OCI-LY1 (cell line): ENCODE data around the gene ZNF613.
A peak's percentile ranks its signal among the peaks of the same experiment; 100 is the strongest.

ENCODE experiments used
- H2AFZ ChIP-seq: fragments of 200-600 bp; sonication (generic), shearing (Covaris generic); 2 replicates; pipeline ENCODE4 v1.6.0; 2014; ENCODE audit warnings: antibody characterized with exemption, mild to moderate bottlenecking, low read length
- H3F3A ChIP-seq: fragments of 200-600 bp; sonication (generic), shearing (Covaris generic); 2 replicates; pipeline ENCODE4 v1.6.0; 2014; ENCODE audit warnings: mild to moderate bottlenecking, antibody characterized with exemption, low read length, moderate library complexity; ENCODE audit not compliant: insufficient read depth
- H3K27ac ChIP-seq: fragments of 200-600 bp; sonication (generic); 2 replicates; pipeline ENCODE4 v1.5.1; 2014; ENCODE audit warnings: low read length, mixed run types, mild to moderate bottlenecking, low read depth; ENCODE audit not compliant: poor library complexity, severe bottlenecking
- H3K27me3 ChIP-seq: fragments of 200-600 bp; sonication (generic); 2 replicates; pipeline ENCODE4 v1.6.0; 2014; ENCODE audit warnings: antibody characterized with exemption, mild to moderate bottlenecking, low read length, moderate library complexity; ENCODE audit not compliant: insufficient read depth
- H3K36me3 ChIP-seq: fragments of 200-600 bp; sonication (generic); 2 replicates; pipeline ENCODE4 v1.6.1; 2014; ENCODE audit warnings: mild to moderate bottlenecking, antibody characterized with exemption, low read length, moderate library complexity, mixed read lengths; ENCODE audit not compliant: insufficient read depth
- H3K4me1 ChIP-seq: fragments of 200-600 bp; sonication (generic); 2 replicates; pipeline ENCODE4 v1.5.1; 2014; ENCODE audit warnings: mild to moderate bottlenecking, low read length, moderate library complexity; ENCODE audit not compliant: insufficient read depth, severe bottlenecking
- H3K4me2 ChIP-seq: fragments of 200-600 bp; sonication (generic), shearing (Covaris generic); 2 replicates; pipeline ENCODE4 v1.6.1; 2014; ENCODE audit warnings: low read length
- H3K4me3 ChIP-seq: fragments of 200-600 bp; sonication (generic); 2 replicates; pipeline ENCODE4 v1.5.1; 2014; ENCODE audit warnings: low read length, low read depth, mild to moderate bottlenecking, mixed read lengths; ENCODE audit not compliant: poor library complexity, severe bottlenecking
- H3K79me2 ChIP-seq: fragments of 200-600 bp; shearing (Covaris generic); 2 replicates; pipeline ENCODE4 v1.6.1; 2016; ENCODE audit warnings: mixed run types, low read length, mixed read lengths; ENCODE audit not compliant: insufficient read depth
- H3K9ac ChIP-seq: fragments of 200-600 bp; sonication (generic), shearing (Covaris generic); 2 replicates; pipeline ENCODE4 v1.6.1; 2014; ENCODE audit warnings: mild to moderate bottlenecking, low read length, mixed read lengths
- H3K9me2 ChIP-seq: fragments of 200-600 bp; sonication (generic), shearing (Covaris generic); 2 replicates; pipeline ENCODE4 v1.6.1; 2014; ENCODE audit warnings: low read depth, mild to moderate bottlenecking, low read length, mixed read lengths
- H3K9me3 ChIP-seq: fragments of 200-600 bp; shearing (Covaris generic); 2 replicates; pipeline ENCODE4 v1.6.1; 2014; ENCODE audit warnings: low read length, mixed read lengths
- H4K20me1 ChIP-seq: fragments of 200-600 bp; sonication (generic), shearing (Covaris generic); 2 replicates; pipeline ENCODE4 v1.6.0; 2016; ENCODE audit warnings: mild to moderate bottlenecking, low read length; ENCODE audit not compliant: insufficient read depth
- EZH2 ChIP-seq: fragments of 200-600 bp; sonication (generic), shearing (Covaris generic); IDR thresholded peaks from 2 replicates; pipeline ENCODE4 v1.8.0; 2017; ENCODE audit warnings: borderline replicate concordance, mixed run types, mild to moderate bottlenecking, antibody characterized with exemption, low read length, moderate library complexity, mixed read lengths
- TF ChIP-seq, protein P1 (sequence below): fragments of 200-600 bp; sonication (generic), shearing (Covaris generic); IDR thresholded peaks from 2 replicates; pipeline ENCODE4 v1.5.1; 2017; ENCODE audit warnings: mild to moderate bottlenecking, antibody characterized with exemption, low read length, moderate library complexity, mixed read lengths

Gene ZNF613

DNA sequence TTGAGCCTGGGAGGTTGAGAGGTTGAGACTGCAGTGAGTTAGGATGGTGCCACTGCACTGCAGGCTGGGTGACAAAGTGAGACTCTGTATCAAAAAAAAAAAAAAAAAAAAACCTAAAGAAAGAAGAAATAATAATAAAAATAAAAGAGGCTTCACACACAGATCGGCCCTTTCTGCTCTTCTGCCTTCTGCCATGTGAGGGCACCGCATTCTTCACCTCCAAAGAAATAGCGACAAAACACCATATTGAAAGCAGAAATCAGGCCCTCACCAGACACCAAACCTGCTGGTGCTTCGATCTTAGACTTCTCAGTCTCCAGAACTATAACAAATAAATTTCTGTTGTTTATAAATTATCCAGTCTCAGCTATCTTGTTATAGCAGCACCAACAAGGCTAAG, 25.4 kb upstream of the ZNF613 start:
- Histone ChIP-seq H2AFZ (no peak overlapping the region), H3F3A (no peaks in the 10 kb centered on the region), H3K27me3 (no peaks in the 10 kb centered on the region), H3K4me3 (no peak overlapping the region), H3K4me1 (peaks cover 7% of the 10 kb centered on the region), H3K4me2 (no peak overlapping the region), H4K20me1 (no peaks in the 10 kb centered on the region), H3K9me3 (peaks cover 50% of the 10 kb centered on the region), H3K27ac (no peak overlapping the region), H3K9ac (no peak overlapping the region), H3K9me2 (no peaks in the 10 kb centered on the region), H3K36me3 (peaks cover 73% of the 10 kb centered on the region), H3K79me2 (peaks cover 24% of the 10 kb centered on the region)
- no peak for TF ChIP-seq EZH2
- TF ChIP-seq, protein P1, sequence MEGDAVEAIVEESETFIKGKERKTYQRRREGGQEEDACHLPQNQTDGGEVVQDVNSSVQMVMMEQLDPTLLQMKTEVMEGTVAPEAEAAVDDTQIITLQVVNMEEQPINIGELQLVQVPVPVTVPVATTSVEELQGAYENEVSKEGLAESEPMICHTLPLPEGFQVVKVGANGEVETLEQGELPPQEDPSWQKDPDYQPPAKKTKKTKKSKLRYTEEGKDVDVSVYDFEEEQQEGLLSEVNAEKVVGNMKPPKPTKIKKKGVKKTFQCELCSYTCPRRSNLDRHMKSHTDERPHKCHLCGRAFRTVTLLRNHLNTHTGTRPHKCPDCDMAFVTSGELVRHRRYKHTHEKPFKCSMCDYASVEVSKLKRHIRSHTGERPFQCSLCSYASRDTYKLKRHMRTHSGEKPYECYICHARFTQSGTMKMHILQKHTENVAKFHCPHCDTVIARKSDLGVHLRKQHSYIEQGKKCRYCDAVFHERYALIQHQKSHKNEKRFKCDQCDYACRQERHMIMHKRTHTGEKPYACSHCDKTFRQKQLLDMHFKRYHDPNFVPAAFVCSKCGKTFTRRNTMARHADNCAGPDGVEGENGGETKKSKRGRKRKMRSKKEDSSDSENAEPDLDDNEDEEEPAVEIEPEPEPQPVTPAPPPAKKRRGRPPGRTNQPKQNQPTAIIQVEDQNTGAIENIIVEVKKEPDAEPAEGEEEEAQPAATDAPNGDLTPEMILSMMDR: no peak

DNA sequence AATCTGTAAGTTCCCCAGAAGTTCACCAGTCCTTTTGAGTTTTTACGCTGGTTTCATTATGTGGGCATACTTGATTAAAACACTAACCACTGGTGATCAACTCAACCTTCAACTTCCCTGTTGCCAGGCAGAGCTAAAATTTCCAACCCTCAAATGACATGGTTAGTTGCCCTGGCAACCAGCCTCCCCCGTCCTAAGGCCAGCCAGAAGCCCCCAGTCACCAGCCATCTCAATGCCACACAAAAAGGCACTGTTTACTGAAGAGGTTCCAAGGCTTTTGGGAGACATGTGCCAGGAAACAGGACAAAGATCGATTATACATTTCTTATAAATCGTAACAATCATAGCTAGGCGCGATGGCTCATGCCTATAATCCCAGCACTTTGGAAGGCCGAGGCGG, 24.1 kb upstream of the ZNF613 start:
- H3K9me3 ChIP-seq: peaks cover 40% of the 10 kb centered on the region
- H3K4me2 ChIP-seq: no peak overlapping the region
- H3K27ac ChIP-seq: no peak overlapping the region
- TF ChIP-seq, protein P1: no peak
- no peak for TF ChIP-seq EZH2
- H3K4me3 ChIP-seq: peak overlapping the region; percentile 94
- no peak overlapping the region for H2AFZ ChIP-seq
- no peak overlapping the region for H3K9ac ChIP-seq
- H3K79me2 ChIP-seq: peaks cover 24% of the 10 kb centered on the region
- no peaks in the 10 kb centered on the region for H3K27me3 ChIP-seq
- H3K4me1 ChIP-seq: peaks cover 7% of the 10 kb centered on the region
- no peaks in the 10 kb centered on the region for H4K20me1 ChIP-seq
- no peaks in the 10 kb centered on the region for H3F3A ChIP-seq
- H3K9me2 ChIP-seq: no peaks in the 10 kb centered on the region
- peaks cover 60% of the 10 kb centered on the region for H3K36me3 ChIP-seq

DNA sequence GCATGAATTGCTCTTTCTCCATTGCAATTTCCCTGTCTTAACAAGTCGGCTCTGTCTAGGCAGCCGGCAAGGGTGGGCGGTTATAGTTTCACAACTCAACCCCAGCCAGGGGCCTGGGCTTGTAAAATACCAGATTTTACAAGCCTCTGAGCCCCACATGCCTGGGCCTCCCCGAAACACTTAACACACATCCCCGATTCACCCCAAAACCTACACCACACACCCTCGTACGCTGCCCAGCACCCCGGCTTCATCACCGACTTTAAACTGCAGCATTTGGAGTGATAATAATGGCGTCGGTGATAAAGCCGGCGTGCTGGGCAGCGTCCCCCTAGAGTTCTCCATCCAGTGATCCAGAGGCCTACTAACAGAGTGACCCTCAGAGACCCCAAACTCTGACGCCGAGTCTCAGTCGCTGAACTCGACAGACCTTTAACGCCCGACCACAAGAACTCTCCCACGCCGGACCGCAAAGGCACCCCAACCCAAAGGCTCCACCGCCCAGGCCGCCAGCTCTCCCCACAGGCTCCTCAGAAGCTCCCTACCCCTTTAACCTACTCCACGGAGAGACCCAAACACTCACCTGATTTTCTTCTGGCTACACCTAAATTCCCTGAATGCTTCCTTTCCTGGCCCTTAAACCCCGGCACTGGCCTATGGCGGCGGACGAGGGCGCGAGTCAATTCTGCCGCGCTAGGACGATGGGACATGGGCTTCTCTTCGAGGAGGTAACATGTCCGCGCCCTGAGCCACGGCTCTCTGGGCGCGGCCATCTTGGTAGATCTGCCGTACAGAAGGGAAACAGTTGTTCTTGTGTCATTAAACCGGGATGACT, 22.7 kb upstream of the ZNF613 start, which contains the start of gene ZNF649:
Gene ZNF649 (minus strand): TSS at position 687 of the 835 bp plus-strand sequence. CDS start 4,910 bp downstream, outside the sequence.
- no peak for TF ChIP-seq EZH2
- TF ChIP-seq, protein P1: peak; percentile 11; the same call in 1 of the 2 replicates
- Histone ChIP-seq H3K4me2 (peak within 1 kb of the TSS; percentile 77), H3K36me3 (peaks cover 46% of the 10 kb centered on the region), H3K79me2 (peaks cover 24% of the 10 kb centered on the region), H3K27ac (peak within 1 kb of the TSS; percentile 42), H3K9me2 (no peaks in the 10 kb centered on the region), H3K9me3 (peaks cover 29% of the 10 kb centered on the region), H3K9ac (peak within 1 kb of the TSS; percentile 90), H3K4me1 (peaks cover 7% of the 10 kb centered on the region), H3K27me3 (no peaks in the 10 kb centered on the region), H3K4me3 (peak within 1 kb of the TSS; percentile 94), H3F3A (no peaks in the 10 kb centered on the region), H2AFZ (peak within 1 kb of the TSS; percentile 80), H4K20me1 (no peaks in the 10 kb centered on the region)
